Keratinocyte (primary cell): ENCODE data around the gene STAC3.

Experiments
- CTCF ChIP-seq, 3 experiments: IDR thresholded peaks in 1 of 3; conservative IDR thresholded peaks in 1 of 3; optimal IDR thresholded peaks in 1 of 3; 2 replicates in 2 of 3; 3 replicates in 1 of 3; pipeline versions ENCODE3 to v1.5.1; 2011; ENCODE audit warnings: low read length in 3 of 3, mild to moderate bottlenecking in 3 of 3, moderate library complexity in 2 of 3, control low read depth in 1 of 3, inconsistent platforms in 1 of 3; ENCODE audit not compliant: insufficient read depth in 2 of 3; ENCODE audit errors: extremely low read depth in 1 of 3
- EZH2 ChIP-seq: IDR thresholded peaks from one replicate; pipeline ENCODE4 v1.6.1; 2012; ENCODE audit warnings: inconsistent platforms, mild to moderate bottlenecking, low read length, moderate library complexity

- TF ChIP-seq CTCF (optimal IDR thresholded peaks at IDR 0.05 in 1 of 3, IDR thresholded peaks at IDR 0.05 in 1 of 3, conservative IDR thresholded peaks at IDR 0.05 in 1 of 3; ENCODE audit: extremely low read depth in 1 of 3, insufficient read depth in 2 of 3, low read length in 3 of 3) = no peak
- no peak for TF ChIP-seq EZH2
Measured at GRCh38 chr12:57202321-57202720, 48.7 kb downstream of the STAC3 start.
